Psoas muscle (tissue), 8 donors: ENCODE results near the gene BCAR3. TPM values are rescaled to one million over a fixed set of nuclear protein-coding genes. Genes with fewer than 3 reads are reported as not detected.

ENCODE experiments used
- ATAC-seq, 4 donors: fragments of 200-7000 bp; cut with Tn5 transposase; one replicate each; pipeline ENCODE4 v1.9.1; 2020; ENCODE audit warnings: moderate library complexity in 3 of 4, mild to moderate bottlenecking in 2 of 4
- DNase-seq, 2 donors: peaks; one replicate each; pipeline ENCODE4 v3.0.0-alpha.2; 2020
- H3K27ac ChIP-seq: fragments of 200-600 bp; one replicate; pipeline ENCODE4 v1.8.0; 2022
- H3K27me3 ChIP-seq, 3 donors: fragments of 200-600 bp in 1 of 3; one replicate each; pipeline versions ENCODE4 v1.6.1 to v1.8.0; 2013 to 2022; ENCODE audit warnings: low read length in 2 of 3, mild to moderate bottlenecking in 2 of 3, moderate library complexity in 1 of 3; ENCODE audit not compliant: insufficient read depth in 3 of 3
- H3K36me3 ChIP-seq, 2 donors: fragments of 200-600 bp in 1 of 2; one replicate each; pipeline versions ENCODE4 v1.6.1 to v1.8.0; 2013 to 2022; ENCODE audit warnings: low read depth in 1 of 2, mild to moderate bottlenecking in 1 of 2, moderate library complexity in 1 of 2; ENCODE audit not compliant: insufficient read depth in 1 of 2
- H3K4me1 ChIP-seq: fragments of 200-600 bp; one replicate; pipeline ENCODE4 v1.8.0; 2022
- H3K4me3 ChIP-seq: fragments of 200-600 bp; one replicate; pipeline ENCODE4 v1.8.0; 2022; ENCODE audit warnings: mild to moderate bottlenecking
- H3K9me3 ChIP-seq: fragments of 200-600 bp; one replicate; pipeline ENCODE4 v1.8.0; 2022
- CTCF ChIP-seq: fragments of 200-600 bp; IDR thresholded peaks from one replicate; pipeline ENCODE4 v1.8.0; 2022; ENCODE audit warnings: antibody characterized with exemption
- WGBS, 3 donors: extraction: QIAGEN DNeasy Blood & Tissue Kit; methylation state at CpG; one replicate each; pipeline versions ENCODE4 v1.1.6 to v1.1.7; 2013; 5-methylcytosine and 5-hydroxymethylcytosine counted together
- intact Hi-C, 2 donors: fragments of 100-400 bp; cut with DNase I; formaldehyde crosslinking; loops; one replicate each; pipeline versions ENCODE4 v1.11.0 to v1.14.2; 2022
- polyA plus RNA-seq, 3 donors: library from polyadenylated mRNA; stranded (reverse); fragments of 200-250 nt; gene quantifications; one replicate each; pipeline ENCODE4 v1.2.3, GENCODE V29; 2013
- total RNA-seq, 4 donors: library from RNA; stranded (reverse); fragmentation: NEBNext Ultra II Directional in 2 of 4; extraction: Animal tissue kit (Norgen Biotek cat#: 25700) in 2 of 4; gene quantifications; one replicate each; pipeline versions ENCODE4 v1.2.1 to v1.2.4, GENCODE V29; 2021 to 2023
- donor health status: healthy with polysubstance abuse.
- donor health status: DM: no; HTN: no; CAD: no; lungs with moderate emphysema.
- donor health status: Bipolar disorder and iron deficiency.
- donor health status: healthy.
- donor health status: DM: yes; HTN: yes; CAD: no.
- donor health status: DM: no; HTN: no; CAD: no.
- donor health status: DM: no; HTN: no; CAD: no.
- donor health status: DM: yes; HTN: yes; CAD: no.

The BCAR3 gene
- total and polyA plus RNA-seq, 7 donors: 15.8 to 64.1 (median 18.4) TPM

- H3K36me3 ChIP-seq: peaks cover 3 to 45% of the 10 kb centered on the region in 2 donors
- no peaks in the 10 kb centered on the region for H3K27me3 ChIP-seq
- no peaks in the 10 kb centered on the region for H3K9me3 ChIP-seq
- DNase-seq (no peak), ATAC-seq (no peak)
- no peak for TF ChIP-seq CTCF
- peaks cover 65% of the 10 kb centered on the region for H3K4me1 ChIP-seq
- 47 to 66% (median 60%) methylated on average over 18 of the region's 18 CpGs for WGBS, 3 donors
- no peak overlapping the region for H3K4me3 ChIP-seq
- H3K27ac ChIP-seq: peak overlapping the region; percentile 88
- intact Hi-C loops: loop anchor here in 1 of 2 donors (5.0 kb wide), 1 partner anchor 35 kb away; no protein-coding TSS in a partner anchor
Measured at GRCh38 chr1:93577536-93578432, 103.9 kb downstream of the BCAR3 start.

- Histone ChIP-seq H3K27me3 (no peaks in the 10 kb centered on the region), H3K4me1 (peaks cover 68% of the 10 kb centered on the region), H3K36me3 (peaks cover 3 to 45% of the 10 kb centered on the region in 2 donors), H3K4me3 (no peak overlapping the region), H3K27ac (peak overlapping the region; percentile 88), H3K9me3 (no peaks in the 10 kb centered on the region)
- no peak for TF ChIP-seq CTCF
- 96 to 100% (median 98%) methylated on average over 2 of the region's 2 CpGs for WGBS, 3 donors
- ATAC-seq (no peak), DNase-seq (no peak)
- intact Hi-C loops: loop anchor here in 1 of 2 donors (5.0 kb wide), 1 partner anchor 36 kb away; no protein-coding TSS in a partner anchor
Measured at GRCh38 chr1:93576746-93577145, 104.9 kb downstream of the BCAR3 start.

- ATAC-seq (peak in 1 of 4 donors; percentile 21), DNase-seq (no peak)
- Histone ChIP-seq H3K27ac (peak overlapping the region; percentile 88), H3K4me1 (peaks cover 72% of the 10 kb centered on the region), H3K27me3 (no peaks in the 10 kb centered on the region), H3K36me3 (peaks cover 3 to 45% of the 10 kb centered on the region in 2 donors), H3K9me3 (no peaks in the 10 kb centered on the region), H3K4me3 (no peak overlapping the region)
- intact Hi-C loops: loop anchor here in 1 of 2 donors (5.0 kb wide), 1 partner anchor 36 kb away; no protein-coding TSS in a partner anchor
- 18 to 25% (median 22%) methylated on average over 9 of the region's 9 CpGs for WGBS, 3 donors
- TF ChIP-seq CTCF: no peak
Measured at GRCh38 chr1:93576346-93576745, 105.3 kb downstream of the BCAR3 start.

- no peak overlapping the region for H3K4me3 ChIP-seq
- WGBS, 3 donors: 72 to 84% (median 78%) methylated on average over 10 of the region's 10 CpGs
- no peak for TF ChIP-seq CTCF
- intact Hi-C loops: loop anchor here in 1 of 2 donors (5.0 kb wide), 1 partner anchor 37 kb away; no protein-coding TSS in a partner anchor
- peak overlapping the region; percentile 88 for H3K27ac ChIP-seq
- H3K9me3 ChIP-seq: no peaks in the 10 kb centered on the region
- peaks cover 77% of the 10 kb centered on the region for H3K4me1 ChIP-seq
- DNase-seq (no peak), ATAC-seq (no peak)
- H3K36me3 ChIP-seq: peaks cover 3 to 45% of the 10 kb centered on the region in 2 donors
- H3K27me3 ChIP-seq: no peaks in the 10 kb centered on the region
Measured at GRCh38 chr1:93575621-93576284, 105.9 kb downstream of the BCAR3 start.
